Neuronal stem cell (in vitro differentiated cells): ENCODE measurements around the gene SSBP3.

Source experiments
- DNase-seq: peaks from one replicate; pipeline ENCODE4 v3.0.0-alpha.2; 2013; ENCODE audit warnings: low spot score
- H2AFZ ChIP-seq: one replicate; pipeline ENCODE4 v1.6.1; 2013; ENCODE audit warnings: mild to moderate bottlenecking, low read length, inconsistent platforms
- H2AK5ac ChIP-seq: 2 replicates; pipeline ENCODE4 v1.6.1; 2013; ENCODE audit warnings: low read depth, mild to moderate bottlenecking, inconsistent platforms, low read length, moderate library complexity, mixed read lengths
- H2BK120ac ChIP-seq: 2 replicates; pipeline ENCODE4 v1.6.1; 2013; ENCODE audit warnings: low read depth, mild to moderate bottlenecking, inconsistent platforms, low read length, moderate library complexity, mixed read lengths
- H2BK12ac ChIP-seq: one replicate; pipeline ENCODE4 v1.6.1; 2013; ENCODE audit warnings: low read length, inconsistent platforms
- H2BK15ac ChIP-seq: 2 replicates; pipeline ENCODE4 v1.6.1; 2013; ENCODE audit warnings: mild to moderate bottlenecking, low read length, inconsistent platforms, mixed read lengths
- H2BK5ac ChIP-seq: one replicate; pipeline ENCODE4 v1.6.1; 2013; ENCODE audit warnings: inconsistent platforms, mild to moderate bottlenecking, low read length, moderate library complexity
- H3K14ac ChIP-seq: one replicate; pipeline ENCODE4 v1.6.1; 2013; ENCODE audit warnings: low read length, inconsistent platforms
- H3K18ac ChIP-seq: 2 replicates; pipeline ENCODE4 v1.6.1; 2013; ENCODE audit warnings: low read length, inconsistent platforms
- H3K23ac ChIP-seq: 2 replicates; pipeline ENCODE4 v1.6.1; 2013; ENCODE audit warnings: low read depth, mild to moderate bottlenecking, mixed read lengths, low read length, inconsistent platforms; ENCODE audit not compliant: poor library complexity
- H3K27ac ChIP-seq: replicated peaks from 3 replicates; pipeline ENCODE4 v1.5.1; 2013; ENCODE audit warnings: low read length, inconsistent platforms
- H3K27me3 ChIP-seq, 3 experiments: 2 replicates each; pipeline ENCODE4 v1.6.1; 2013; ENCODE audit warnings: low read length in 3 of 3, mild to moderate bottlenecking in 2 of 3, inconsistent platforms in 1 of 3, low read depth in 1 of 3, mixed read lengths in 1 of 3, moderate library complexity in 1 of 3; ENCODE audit not compliant: control insufficient read depth in 3 of 3, insufficient read depth in 3 of 3
- H3K36me3 ChIP-seq, 2 donors: replicated peaks in 1 of 2; 2 replicates each; pipeline ENCODE4 v1.6.1; 2013; ENCODE audit warnings: low read length in 2 of 2; ENCODE audit not compliant: control insufficient read depth in 2 of 2, insufficient read depth in 2 of 2
- H3K4ac ChIP-seq: 2 replicates; pipeline ENCODE4 v1.6.1; 2013; ENCODE audit warnings: inconsistent platforms, mild to moderate bottlenecking, low read length, moderate library complexity
- H3K4me1 ChIP-seq, 2 donors: 1 replicate in 1 of 2; 2 replicates in 1 of 2; pipeline ENCODE4 v1.6.1; 2013; ENCODE audit warnings: low read length in 2 of 2, low read depth in 1 of 2; ENCODE audit not compliant: control insufficient read depth in 2 of 2, insufficient read depth in 1 of 2
- H3K4me2 ChIP-seq: one replicate; pipeline ENCODE4 v1.6.1; 2013; ENCODE audit warnings: mild to moderate bottlenecking, low read length, inconsistent platforms; ENCODE audit not compliant: insufficient read depth, poor library complexity, severe bottlenecking
- H3K4me3 ChIP-seq, 2 donors: 2 replicates each; pipeline ENCODE4 v1.5.1; 2013; ENCODE audit warnings: low read length in 2 of 2, mild to moderate bottlenecking in 2 of 2, inconsistent platforms in 1 of 2, moderate library complexity in 1 of 2
- H3K79me1 ChIP-seq: one replicate; pipeline ENCODE4 v1.6.1; 2013; ENCODE audit warnings: low read depth, mild to moderate bottlenecking, inconsistent platforms, low read length, moderate library complexity
- H3K9ac ChIP-seq: one replicate; pipeline ENCODE4 v1.6.1; 2013; ENCODE audit warnings: mild to moderate bottlenecking, low read depth, low read length, inconsistent platforms; ENCODE audit not compliant: poor library complexity
- H3K9me3 ChIP-seq, 2 donors: replicated peaks in 1 of 2; 2 replicates each; pipeline versions ENCODE3 to v1.6.1; 2013; ENCODE audit warnings: low read length in 2 of 2, mild to moderate bottlenecking in 2 of 2, inconsistent platforms in 1 of 2, low read depth in 1 of 2, mixed read lengths in 1 of 2, moderate library complexity in 1 of 2; ENCODE audit not compliant: control insufficient read depth in 2 of 2, insufficient read depth in 1 of 2
- H4K8ac ChIP-seq: one replicate; pipeline ENCODE4 v1.6.1; 2013; ENCODE audit warnings: low read depth, mild to moderate bottlenecking, inconsistent platforms, low read length, moderate library complexity
- H4K91ac ChIP-seq: one replicate; pipeline ENCODE4 v1.6.1; 2013; ENCODE audit warnings: low read length, low read depth, mild to moderate bottlenecking, inconsistent platforms; ENCODE audit not compliant: poor library complexity
- WGBS, 2 donors: extraction: QIAGEN DNeasy Blood & Tissue Kit; methylation state at CpG; one replicate each; pipeline ENCODE4 v1.1.7; 2013; ENCODE audit warnings: missing lambda C conversion rate in 2 of 2, mixed read lengths in 1 of 2; ENCODE audit not compliant: insufficient read length in 2 of 2, insufficient replicate concordance in 1 of 2; ENCODE audit errors: extremely low coverage in 2 of 2; 5-methylcytosine and 5-hydroxymethylcytosine counted together

SSBP3 gene

DNA sequence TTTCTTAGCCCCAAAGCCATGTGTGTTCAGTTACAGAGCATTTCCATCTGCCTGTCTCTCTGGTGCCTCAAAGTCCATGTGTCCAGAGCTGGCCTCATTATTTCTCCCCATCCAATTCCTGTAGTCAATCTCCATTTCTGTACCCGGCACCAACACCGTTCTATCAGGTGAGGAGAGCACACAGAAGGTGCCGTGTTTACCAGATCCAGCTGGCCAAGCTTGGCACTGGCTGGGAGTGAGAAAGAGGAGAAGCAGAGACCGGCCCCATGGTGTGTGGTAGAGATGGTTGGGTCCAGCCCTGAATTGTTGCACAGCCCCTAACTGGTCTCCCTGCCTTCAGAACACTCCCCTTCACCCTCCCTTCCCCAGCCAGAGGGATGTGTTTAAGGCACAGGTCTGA, 7.5 kb upstream of the SSBP3 start:
- H3K36me3 ChIP-seq = no peaks in the 10 kb centered on the region
- H3K9ac ChIP-seq = no peak overlapping the region
- H2BK5ac ChIP-seq = no peak overlapping the region
- no peak overlapping the region for H2AK5ac ChIP-seq
- H3K4me2 ChIP-seq = no peak overlapping the region
- WGBS, 2 donors = no CpG with 5 or more reads among the region's 4 CpGs
- H4K8ac ChIP-seq = no peak overlapping the region
- no peak overlapping the region for H3K4ac ChIP-seq
- H3K23ac ChIP-seq = no peak overlapping the region
- H3K9me3 ChIP-seq = no peaks in the 10 kb centered on the region
- no peak for DNase-seq
- no peak overlapping the region for H4K91ac ChIP-seq
- H3K4me1 ChIP-seq = peaks cover 4 to 14% of the 10 kb centered on the region in 2 donors
- peak overlapping the region; percentile 66 for H2AFZ ChIP-seq
- no peak overlapping the region for H2BK15ac ChIP-seq
- H2BK120ac ChIP-seq = no peak overlapping the region
- H3K79me1 ChIP-seq = no peaks in the 10 kb centered on the region
- no peaks in the 10 kb centered on the region for H3K27me3 ChIP-seq
- no peak overlapping the region for H3K18ac ChIP-seq
- no peak overlapping the region for H3K4me3 ChIP-seq
- H3K27ac ChIP-seq = no peak overlapping the region
- H2BK12ac ChIP-seq = no peak overlapping the region
- H3K14ac ChIP-seq = no peak overlapping the region

DNA sequence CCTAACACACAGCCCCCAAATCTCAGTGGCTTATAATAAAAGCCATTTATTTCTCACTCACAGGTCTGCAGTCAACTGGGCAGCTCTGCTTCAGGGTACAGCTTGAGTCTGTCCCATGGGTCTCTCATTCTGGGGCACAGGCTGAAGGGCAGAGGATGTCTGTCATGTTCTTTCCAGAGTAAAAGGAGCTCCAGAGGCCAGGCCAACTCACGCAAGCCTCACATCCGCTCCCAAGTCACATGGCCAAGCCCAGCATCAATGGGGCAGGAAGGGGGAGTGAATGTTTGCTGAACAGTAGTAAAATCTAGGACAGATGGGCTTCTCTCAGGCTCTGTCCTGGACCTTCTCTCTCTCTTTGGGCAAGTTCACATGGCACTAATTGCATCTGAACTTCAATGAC, 7.1 kb upstream of the SSBP3 start:
- H2AK5ac ChIP-seq = no peak overlapping the region
- no peaks in the 10 kb centered on the region for H3K27me3 ChIP-seq
- no CpG with 5 or more reads among the region's 2 CpGs for WGBS, 2 donors
- no peak overlapping the region for H3K9ac ChIP-seq
- no peak overlapping the region for H3K18ac ChIP-seq
- peaks cover 8 to 18% of the 10 kb centered on the region in 2 donors for H3K4me1 ChIP-seq
- H3K9me3 ChIP-seq = no peaks in the 10 kb centered on the region
- no peak overlapping the region for H3K4ac ChIP-seq
- no peaks in the 10 kb centered on the region for H3K36me3 ChIP-seq
- H3K23ac ChIP-seq = no peak overlapping the region
- no peak overlapping the region for H2BK5ac ChIP-seq
- H4K91ac ChIP-seq = no peak overlapping the region
- no peak overlapping the region for H4K8ac ChIP-seq
- no peak overlapping the region for H3K14ac ChIP-seq
- peak overlapping the region; percentile 66 for H2AFZ ChIP-seq
- no peaks in the 10 kb centered on the region for H3K79me1 ChIP-seq
- H2BK120ac ChIP-seq = no peak overlapping the region
- no peak overlapping the region for H3K27ac ChIP-seq
- H3K4me3 ChIP-seq = no peak overlapping the region
- no peak overlapping the region for H3K4me2 ChIP-seq
- H2BK12ac ChIP-seq = no peak overlapping the region
- peak overlapping the region; percentile 10 for H2BK15ac ChIP-seq
- no peak for DNase-seq

DNA sequence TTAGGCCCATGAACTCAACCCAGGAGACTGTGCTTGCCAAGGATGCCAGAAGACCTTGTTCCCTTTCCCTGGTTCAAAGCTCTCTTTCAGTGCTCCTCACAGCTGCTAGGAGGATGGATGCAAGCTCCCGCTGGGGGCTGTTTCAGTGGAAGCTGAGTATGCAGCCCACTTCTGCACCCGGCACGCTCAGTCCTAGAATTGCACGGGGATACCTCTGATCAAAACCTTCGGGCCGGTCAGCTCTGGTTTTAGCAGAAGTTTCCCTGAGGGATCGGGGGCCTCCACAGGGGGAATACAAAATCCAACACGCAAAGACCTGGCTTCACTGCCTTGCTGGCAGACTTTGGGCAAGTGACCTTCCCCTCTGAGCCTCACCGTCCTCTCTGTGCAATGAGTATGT, 4.2 kb upstream of the SSBP3 start:
- Histone ChIP-seq H3K14ac (no peak overlapping the region), H2BK12ac (no peak overlapping the region), H2BK5ac (no peak overlapping the region), H3K23ac (no peak overlapping the region), H3K4me2 (no peak overlapping the region), H3K18ac (peak overlapping the region; percentile 17), H2AFZ (peak overlapping the region; percentile 54), H4K91ac (no peak overlapping the region), H2AK5ac (peak overlapping the region; percentile 66), H3K9me3 (no peaks in the 10 kb centered on the region), H3K79me1 (peaks cover under 1% of the 10 kb centered on the region), H3K36me3 (no peaks in the 10 kb centered on the region), H3K4ac (no peak overlapping the region), H3K9ac (no peak overlapping the region), H3K27ac (no peak overlapping the region), H4K8ac (no peak overlapping the region), H3K4me1 (peaks cover 11 to 28% of the 10 kb centered on the region in 2 donors), H2BK15ac (peak overlapping the region; percentile 11), H2BK120ac (no peak overlapping the region), H3K4me3 (no peak overlapping the region), H3K27me3 (no peaks in the 10 kb centered on the region)
- WGBS, 2 donors = no CpG with 5 or more reads among the region's 9 CpGs
- DNase-seq = no peak

DNA sequence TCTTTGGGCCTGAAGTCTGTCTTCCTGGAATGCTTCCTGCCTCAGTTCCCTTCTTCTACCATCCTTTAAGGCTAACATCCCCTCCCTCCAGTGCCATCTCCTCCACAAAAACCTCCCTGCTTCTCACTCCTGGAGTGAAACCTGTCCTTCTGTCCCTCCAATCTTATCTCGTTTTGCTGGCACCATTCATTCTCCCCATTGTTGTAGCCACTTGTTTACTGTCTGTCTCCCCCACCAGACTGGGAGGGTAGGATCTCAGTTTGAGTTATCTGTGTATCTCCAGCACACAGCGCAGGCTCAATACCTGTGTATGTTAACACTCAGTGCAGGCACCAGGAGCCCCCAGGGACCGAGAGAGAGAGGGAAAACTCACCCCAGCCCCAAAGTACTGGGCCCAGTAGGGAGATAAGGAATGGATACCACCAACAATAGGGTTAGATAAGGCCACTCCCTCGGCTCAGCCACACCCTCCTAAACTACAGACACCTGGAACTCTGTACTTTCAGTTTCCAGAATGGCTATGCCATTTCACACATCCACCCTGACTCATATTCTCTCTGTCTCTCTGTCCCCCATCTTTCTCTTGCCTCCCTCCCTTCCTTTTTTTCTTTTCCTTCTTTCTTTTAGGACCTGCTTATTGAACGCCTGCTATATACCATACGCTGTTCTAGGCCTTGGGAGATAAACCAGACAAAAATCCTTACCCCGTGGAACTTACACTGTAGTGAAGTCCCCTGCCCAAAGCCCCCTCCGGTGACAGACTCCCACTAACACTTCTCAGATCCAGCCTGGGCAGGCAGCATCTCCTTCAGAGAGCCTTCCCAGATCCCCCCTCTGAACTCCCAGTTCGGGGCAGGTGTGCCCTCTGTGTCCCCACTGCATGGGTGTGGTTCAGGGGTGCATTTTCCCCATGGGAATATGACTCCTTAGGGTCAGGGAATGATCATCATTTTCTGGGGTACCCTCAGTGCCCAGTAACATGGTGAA, 3.3 kb upstream of the SSBP3 start:
- H3K4me2 ChIP-seq = no peak overlapping the region
- H3K27ac ChIP-seq = no peak overlapping the region
- peaks cover 8% of the 10 kb centered on the region for H3K79me1 ChIP-seq
- peaks cover 11 to 29% of the 10 kb centered on the region in 2 donors for H3K4me1 ChIP-seq
- H4K8ac ChIP-seq = no peak overlapping the region
- H3K36me3 ChIP-seq = peaks cover 0 to 5% of the 10 kb centered on the region in 2 donors
- H2AK5ac ChIP-seq = peak overlapping the region; percentile 66
- H3K4ac ChIP-seq = no peak overlapping the region
- H2BK5ac ChIP-seq = no peak overlapping the region
- no peak overlapping the region for H3K9ac ChIP-seq
- DNase-seq = no peak
- no peak overlapping the region for H2AFZ ChIP-seq
- WGBS, 2 donors = no CpG with 5 or more reads among the region's 9 CpGs
- H3K27me3 ChIP-seq = no peaks in the 10 kb centered on the region
- no peak overlapping the region for H3K4me3 ChIP-seq
- no peaks in the 10 kb centered on the region for H3K9me3 ChIP-seq
- no peak overlapping the region for H4K91ac ChIP-seq
- peak overlapping the region; percentile 28 for H3K18ac ChIP-seq
- peak overlapping the region; percentile 11 for H2BK15ac ChIP-seq
- H2BK12ac ChIP-seq = peak overlapping the region; percentile 59
- no peak overlapping the region for H3K14ac ChIP-seq
- H3K23ac ChIP-seq = no peak overlapping the region
- peak overlapping the region; percentile 63 for H2BK120ac ChIP-seq
